ENCODE results near the gene ELOB.
A peak's percentile ranks its signal among the peaks of the same experiment; 100 is the strongest.

DNA sequence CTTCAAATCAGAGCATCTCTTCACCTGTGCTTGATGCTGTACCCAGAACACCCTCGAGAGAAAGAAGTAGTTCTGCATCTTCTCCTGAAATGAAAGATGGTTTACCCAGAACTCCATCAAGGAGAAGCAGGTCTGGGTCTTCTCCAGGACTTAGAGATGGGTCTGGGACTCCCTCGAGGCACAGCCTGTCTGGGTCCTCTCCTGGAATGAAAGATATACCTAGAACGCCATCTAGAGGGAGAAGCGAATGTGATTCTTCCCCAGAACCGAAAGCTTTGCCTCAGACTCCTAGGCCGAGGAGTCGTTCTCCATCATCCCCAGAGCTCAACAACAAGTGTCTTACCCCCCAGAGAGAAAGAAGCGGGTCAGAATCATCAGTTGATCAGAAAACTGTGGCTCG lies 12.4 kb downstream of the ELOB start:
- TF ChIP-seq, protein P1, sequence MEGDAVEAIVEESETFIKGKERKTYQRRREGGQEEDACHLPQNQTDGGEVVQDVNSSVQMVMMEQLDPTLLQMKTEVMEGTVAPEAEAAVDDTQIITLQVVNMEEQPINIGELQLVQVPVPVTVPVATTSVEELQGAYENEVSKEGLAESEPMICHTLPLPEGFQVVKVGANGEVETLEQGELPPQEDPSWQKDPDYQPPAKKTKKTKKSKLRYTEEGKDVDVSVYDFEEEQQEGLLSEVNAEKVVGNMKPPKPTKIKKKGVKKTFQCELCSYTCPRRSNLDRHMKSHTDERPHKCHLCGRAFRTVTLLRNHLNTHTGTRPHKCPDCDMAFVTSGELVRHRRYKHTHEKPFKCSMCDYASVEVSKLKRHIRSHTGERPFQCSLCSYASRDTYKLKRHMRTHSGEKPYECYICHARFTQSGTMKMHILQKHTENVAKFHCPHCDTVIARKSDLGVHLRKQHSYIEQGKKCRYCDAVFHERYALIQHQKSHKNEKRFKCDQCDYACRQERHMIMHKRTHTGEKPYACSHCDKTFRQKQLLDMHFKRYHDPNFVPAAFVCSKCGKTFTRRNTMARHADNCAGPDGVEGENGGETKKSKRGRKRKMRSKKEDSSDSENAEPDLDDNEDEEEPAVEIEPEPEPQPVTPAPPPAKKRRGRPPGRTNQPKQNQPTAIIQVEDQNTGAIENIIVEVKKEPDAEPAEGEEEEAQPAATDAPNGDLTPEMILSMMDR (IDR thresholded peaks at IDR 0.05) = peak; percentile 14; the same call in 1 of the 2 replicates
- TF ChIP-seq, protein P2, sequence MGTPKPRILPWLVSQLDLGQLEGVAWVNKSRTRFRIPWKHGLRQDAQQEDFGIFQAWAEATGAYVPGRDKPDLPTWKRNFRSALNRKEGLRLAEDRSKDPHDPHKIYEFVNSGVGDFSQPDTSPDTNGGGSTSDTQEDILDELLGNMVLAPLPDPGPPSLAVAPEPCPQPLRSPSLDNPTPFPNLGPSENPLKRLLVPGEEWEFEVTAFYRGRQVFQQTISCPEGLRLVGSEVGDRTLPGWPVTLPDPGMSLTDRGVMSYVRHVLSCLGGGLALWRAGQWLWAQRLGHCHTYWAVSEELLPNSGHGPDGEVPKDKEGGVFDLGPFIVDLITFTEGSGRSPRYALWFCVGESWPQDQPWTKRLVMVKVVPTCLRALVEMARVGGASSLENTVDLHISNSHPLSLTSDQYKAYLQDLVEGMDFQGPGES (IDR thresholded peaks at IDR 0.05; ENCODE audit: low read depth, low read length) = no peak
- TF ChIP-seq GABPA (IDR thresholded peaks at IDR 0.05; ENCODE audit: low read depth) (no peak), TAF1 (IDR thresholded peaks at IDR 0.05; ENCODE audit: borderline replicate concordance, low read depth, low read length) (no peak), TEAD4 (IDR thresholded peaks at IDR 0.05; ENCODE audit: borderline replicate concordance, insufficient read depth) (no peak), TCF12 (IDR thresholded peaks at IDR 0.05) (no peak), MXI1 (IDR thresholded peaks at IDR 0.05; ENCODE audit: low read depth, low read length) (no peak)
- TF ChIP-seq, protein P3, sequence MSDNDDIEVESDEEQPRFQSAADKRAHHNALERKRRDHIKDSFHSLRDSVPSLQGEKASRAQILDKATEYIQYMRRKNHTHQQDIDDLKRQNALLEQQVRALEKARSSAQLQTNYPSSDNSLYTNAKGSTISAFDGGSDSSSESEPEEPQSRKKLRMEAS (IDR thresholded peaks at IDR 0.05; ENCODE audit: low read depth) = no peak
- TF ChIP-seq, protein P4, sequence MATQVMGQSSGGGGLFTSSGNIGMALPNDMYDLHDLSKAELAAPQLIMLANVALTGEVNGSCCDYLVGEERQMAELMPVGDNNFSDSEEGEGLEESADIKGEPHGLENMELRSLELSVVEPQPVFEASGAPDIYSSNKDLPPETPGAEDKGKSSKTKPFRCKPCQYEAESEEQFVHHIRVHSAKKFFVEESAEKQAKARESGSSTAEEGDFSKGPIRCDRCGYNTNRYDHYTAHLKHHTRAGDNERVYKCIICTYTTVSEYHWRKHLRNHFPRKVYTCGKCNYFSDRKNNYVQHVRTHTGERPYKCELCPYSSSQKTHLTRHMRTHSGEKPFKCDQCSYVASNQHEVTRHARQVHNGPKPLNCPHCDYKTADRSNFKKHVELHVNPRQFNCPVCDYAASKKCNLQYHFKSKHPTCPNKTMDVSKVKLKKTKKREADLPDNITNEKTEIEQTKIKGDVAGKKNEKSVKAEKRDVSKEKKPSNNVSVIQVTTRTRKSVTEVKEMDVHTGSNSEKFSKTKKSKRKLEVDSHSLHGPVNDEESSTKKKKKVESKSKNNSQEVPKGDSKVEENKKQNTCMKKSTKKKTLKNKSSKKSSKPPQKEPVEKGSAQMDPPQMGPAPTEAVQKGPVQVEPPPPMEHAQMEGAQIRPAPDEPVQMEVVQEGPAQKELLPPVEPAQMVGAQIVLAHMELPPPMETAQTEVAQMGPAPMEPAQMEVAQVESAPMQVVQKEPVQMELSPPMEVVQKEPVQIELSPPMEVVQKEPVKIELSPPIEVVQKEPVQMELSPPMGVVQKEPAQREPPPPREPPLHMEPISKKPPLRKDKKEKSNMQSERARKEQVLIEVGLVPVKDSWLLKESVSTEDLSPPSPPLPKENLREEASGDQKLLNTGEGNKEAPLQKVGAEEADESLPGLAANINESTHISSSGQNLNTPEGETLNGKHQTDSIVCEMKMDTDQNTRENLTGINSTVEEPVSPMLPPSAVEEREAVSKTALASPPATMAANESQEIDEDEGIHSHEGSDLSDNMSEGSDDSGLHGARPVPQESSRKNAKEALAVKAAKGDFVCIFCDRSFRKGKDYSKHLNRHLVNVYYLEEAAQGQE (IDR thresholded peaks at IDR 0.05; ENCODE audit: low read depth, low read length) = no peak

All from SK-N-SH (cell line).